HK-2 (cell line): ENCODE results near the gene THRA.
A peak's percentile ranks its signal among the peaks of the same experiment; 100 is the strongest.

ENCODE experiments used
- DNase-seq: peaks from one replicate; pipeline ENCODE4 v3.0.0-alpha.2; 2018; ENCODE audit not compliant: unreplicated experiment

The THRA gene, protein sequence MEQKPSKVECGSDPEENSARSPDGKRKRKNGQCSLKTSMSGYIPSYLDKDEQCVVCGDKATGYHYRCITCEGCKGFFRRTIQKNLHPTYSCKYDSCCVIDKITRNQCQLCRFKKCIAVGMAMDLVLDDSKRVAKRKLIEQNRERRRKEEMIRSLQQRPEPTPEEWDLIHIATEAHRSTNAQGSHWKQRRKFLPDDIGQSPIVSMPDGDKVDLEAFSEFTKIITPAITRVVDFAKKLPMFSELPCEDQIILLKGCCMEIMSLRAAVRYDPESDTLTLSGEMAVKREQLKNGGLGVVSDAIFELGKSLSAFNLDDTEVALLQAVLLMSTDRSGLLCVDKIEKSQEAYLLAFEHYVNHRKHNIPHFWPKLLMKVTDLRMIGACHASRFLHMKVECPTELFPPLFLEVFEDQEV

DNA sequence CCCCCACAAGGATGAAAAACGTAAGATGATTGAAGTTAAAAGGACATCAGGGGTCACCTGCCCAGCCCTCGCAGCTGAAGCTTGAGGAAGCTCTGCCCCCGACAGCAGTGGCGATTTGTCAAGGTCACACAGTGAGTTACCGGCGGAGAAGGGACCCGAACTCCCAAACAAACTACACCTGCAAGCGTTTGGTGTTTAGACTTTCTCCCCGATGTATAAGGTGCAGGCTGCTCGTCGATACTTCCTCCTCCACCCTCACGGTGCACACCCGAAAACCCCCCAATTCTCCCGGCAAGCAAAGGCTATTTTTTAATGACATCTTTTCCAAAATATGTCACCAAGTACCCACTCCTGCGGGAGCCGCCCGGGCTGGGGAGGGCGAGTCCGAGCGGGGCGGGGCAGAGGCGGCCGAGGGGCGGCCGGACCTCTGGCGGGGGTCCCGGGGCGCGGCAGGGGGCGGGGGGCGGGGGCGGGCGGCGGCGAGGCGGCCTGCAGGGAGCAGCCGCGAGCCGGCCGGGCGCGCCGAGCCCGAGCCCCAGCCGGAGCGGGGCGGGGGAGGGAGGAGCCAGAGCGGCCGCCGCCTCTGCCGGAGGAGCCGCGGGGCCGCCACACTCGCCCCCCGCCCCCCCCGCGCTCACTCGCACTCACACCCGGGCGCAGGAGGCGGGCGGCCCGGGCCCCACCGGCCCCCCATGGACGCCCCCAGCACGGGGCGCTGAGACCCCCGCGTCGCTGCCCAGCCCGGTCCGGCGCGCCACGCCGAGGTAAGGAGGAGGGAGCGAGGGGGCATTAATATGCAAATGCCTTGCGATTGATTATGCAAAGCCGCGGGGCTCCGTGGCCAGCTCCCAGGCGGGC is at the start of gene THRA:
TSS of gene THRA (plus strand) at position 637 of the 858 bp plus-strand sequence. CDS start 11,524 bp downstream, outside the sequence.
- DNase-seq = peak; percentile 44

DNA sequence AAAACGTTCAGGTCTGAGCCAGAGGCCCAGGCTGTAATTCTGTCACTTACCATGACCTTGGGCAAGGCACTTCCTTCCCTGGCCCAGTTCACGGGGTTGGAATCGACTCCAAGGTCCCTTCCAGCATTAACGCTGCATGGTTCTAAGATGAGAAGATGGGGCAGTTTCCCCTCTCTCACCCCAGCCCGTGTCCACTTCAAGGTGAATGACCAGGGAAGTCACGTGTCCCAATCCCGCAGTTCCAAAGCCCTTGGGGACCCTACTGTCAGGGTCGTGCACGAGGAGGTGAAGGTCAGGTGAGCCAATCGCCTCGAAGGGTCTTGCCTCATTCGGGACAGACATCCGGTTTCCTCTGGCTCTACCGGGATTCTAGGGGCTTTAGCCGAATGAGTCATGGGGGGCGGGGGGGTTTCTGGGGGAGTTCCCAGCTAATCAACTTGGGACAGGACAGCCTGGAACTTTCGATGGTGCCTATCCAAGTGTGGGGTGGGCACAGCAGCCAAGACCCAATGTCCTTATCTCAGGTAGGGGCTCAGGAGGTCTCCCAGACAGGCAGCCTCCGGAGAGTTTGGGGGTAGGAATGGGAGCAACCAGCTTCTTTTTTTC is 48.3 kb upstream of the THRA start:
- DNase-seq = no peak

DNA sequence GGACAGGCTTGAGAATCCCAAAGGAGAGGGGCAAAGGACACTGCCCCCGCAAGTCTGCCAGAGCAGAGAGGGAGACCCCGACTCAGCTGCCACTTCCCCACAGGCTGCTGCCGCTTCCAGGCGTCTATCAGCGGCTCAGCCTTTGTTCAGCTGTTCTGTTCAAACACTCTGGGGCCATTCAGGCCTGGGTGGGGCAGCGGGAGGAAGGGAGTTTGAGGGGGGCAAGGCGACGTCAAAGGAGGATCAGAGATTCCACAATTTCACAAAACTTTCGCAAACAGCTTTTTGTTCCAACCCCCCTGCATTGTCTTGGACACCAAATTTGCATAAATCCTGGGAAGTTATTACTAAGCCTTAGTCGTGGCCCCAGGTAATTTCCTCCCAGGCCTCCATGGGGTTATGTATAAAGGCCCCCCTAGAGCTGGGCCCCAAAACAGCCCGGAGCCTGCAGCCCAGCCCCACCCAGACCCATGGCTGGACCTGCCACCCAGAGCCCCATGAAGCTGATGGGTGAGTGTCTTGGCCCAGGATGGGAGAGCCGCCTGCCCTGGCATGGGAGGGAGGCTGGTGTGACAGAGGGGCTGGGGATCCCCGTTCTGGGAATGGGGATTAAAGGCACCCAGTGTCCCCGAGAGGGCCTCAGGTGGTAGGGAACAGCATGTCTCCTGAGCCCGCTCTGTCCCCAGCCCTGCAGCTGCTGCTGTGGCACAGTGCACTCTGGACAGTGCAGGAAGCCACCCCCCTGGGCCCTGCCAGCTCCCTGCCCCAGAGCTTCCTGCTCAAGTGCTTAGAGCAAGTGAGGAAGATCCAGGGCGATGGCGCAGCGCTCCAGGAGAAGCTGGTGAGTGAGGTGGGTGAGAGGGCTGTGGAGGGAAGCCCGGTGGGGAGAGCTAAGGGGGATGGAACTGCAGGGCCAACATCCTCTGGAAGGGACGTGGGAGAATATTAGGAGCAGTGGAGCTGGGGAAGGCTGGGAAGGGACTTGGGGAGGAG is 47.5 kb upstream of the THRA start, which contains the start of gene CSF3:
TSS of gene CSF3 (plus strand) at position 436 of the 993 bp plus-strand sequence. CDS start at position 471, 35 bp downstream.
- no peak for DNase-seq

DNA sequence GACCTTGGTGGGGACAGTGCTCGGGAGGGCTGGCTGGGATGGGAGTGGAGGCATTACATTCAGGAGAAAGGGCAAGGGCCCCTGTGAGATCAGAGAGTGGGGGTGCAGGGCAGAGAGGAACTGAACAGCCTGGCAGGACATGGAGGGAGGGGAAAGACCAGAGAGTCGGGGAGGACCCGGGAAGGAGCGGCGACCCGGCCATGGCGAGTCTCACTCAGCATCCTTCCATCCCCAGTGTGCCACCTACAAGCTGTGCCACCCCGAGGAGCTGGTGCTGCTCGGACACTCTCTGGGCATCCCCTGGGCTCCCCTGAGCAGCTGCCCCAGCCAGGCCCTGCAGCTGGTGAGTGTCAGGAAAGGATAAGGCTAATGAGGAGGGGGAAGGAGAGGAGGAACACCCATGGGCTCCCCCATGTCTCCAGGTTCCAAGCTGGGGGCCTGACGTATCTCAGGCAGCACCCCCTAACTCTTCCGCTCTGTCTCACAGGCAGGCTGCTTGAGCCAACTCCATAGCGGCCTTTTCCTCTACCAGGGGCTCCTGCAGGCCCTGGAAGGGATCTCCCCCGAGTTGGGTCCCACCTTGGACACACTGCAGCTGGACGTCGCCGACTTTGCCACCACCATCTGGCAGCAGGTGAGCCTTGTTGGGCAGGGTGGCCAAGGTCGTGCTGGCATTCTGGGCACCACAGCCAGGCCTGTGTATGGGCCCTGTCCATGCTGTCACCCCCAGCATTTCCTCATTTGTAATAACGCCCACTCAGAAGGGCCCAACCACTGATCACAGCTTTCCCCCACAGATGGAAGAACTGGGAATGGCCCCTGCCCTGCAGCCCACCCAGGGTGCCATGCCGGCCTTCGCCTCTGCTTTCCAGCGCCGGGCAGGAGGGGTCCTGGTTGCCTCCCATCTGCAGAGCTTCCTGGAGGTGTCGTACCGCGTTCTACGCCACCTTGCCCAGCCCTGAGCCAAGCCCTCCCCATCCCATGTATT is 46.5 kb upstream of the THRA start:
- DNase-seq = no peak

DNA sequence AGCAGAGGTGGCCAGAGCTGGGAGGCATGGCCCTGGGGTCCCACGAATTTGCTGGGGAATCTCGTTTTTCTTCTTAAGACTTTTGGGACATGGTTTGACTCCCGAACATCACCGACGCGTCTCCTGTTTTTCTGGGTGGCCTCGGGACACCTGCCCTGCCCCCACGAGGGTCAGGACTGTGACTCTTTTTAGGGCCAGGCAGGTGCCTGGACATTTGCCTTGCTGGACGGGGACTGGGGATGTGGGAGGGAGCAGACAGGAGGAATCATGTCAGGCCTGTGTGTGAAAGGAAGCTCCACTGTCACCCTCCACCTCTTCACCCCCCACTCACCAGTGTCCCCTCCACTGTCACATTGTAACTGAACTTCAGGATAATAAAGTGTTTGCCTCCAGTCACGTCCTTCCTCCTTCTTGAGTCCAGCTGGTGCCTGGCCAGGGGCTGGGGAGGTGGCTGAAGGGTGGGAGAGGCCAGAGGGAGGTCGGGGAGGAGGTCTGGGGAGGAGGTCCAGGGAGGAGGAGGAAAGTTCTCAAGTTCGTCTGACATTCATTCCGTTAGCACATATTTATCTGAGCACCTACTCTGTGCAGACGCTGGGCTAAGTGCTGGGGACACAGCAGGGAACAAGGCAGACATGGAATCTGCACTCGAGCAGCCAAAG is 45.2 kb upstream of the THRA start:
- no peak for DNase-seq

DNA sequence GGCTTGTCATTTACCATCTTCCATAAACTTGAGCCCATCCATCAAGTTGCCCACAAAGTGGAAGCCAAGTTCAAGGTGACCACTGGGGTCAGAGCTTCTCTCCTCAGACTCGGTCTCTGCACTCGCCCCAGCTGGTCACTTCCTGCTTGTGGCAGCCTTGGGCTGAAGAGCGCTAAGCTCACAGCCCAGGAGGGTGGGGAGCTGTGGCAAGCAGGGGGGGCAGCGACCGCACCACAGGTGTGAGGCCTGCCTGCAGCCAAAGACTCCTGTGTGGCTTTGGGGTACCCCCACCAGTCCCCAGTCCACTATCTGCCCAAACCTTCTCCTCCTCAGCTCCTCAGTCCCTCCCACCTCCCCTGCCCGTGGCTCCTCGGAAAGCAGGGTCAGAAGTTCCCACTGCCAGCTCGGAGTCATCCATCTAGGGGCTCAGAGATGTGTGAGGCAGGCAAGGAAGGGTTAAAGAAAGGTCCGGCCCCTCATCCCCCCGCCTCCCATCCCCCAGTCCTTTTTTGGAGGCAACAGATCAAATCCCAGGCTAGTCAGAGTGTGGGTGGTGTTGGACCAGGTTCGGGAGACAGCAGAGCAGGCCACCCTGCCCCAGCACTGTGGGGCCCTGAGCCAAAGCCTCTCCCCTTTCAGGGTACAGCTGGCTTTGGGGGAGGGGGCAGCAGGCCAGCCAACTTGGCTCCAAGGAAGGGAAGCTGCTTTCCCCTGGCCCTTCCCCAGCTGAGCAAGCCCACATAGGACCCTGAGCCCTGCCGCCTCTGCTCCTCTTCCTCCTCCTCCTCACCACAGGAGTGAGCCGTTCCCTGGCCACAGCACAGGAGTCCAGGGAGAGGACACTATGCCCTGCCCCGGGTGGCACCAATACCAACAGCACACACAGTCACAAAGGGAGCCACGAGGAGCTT is 44.3 kb upstream of the THRA start:
- DNase-seq = no peak

DNA sequence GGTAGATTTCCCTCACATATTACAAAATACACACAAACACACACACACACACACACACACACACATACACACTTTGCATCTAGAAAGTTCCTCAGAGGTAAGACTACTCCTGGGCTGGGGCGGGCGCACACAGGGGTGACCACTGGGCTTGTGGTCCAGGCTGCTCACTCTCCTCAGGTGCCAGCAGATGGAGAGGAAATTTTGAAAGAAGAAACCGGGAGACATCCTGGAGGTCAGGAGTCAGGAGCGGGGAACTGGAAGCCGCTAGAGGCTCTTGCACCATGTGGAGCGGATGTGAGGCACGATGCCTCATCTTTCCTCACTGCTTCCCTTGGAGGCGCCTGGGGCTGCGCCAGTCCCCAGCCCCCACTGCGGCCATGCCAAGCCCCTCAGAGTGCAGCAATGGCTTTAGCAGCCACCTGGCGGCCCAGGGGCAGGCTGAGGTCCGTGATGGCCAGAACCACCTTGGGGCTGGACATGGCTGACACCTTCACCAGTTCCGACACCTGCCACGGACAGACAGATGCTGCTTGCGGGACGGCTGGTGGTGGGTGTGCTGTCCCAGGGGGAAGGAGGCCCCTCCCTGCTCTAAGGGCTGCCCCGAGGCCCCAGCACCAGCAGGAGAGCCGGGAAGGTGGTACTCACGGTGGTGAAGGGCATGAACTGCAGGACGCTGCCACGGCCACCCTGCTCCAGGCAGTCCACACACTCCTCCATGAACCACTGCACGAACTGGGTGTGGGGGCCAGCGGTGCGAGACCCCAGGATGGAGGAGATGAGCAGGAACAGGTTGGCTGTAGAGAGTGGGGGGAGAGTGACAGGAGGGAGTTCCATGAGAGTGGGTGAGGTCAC is 43.4 kb upstream of the THRA start:
- no peak for DNase-seq

DNA sequence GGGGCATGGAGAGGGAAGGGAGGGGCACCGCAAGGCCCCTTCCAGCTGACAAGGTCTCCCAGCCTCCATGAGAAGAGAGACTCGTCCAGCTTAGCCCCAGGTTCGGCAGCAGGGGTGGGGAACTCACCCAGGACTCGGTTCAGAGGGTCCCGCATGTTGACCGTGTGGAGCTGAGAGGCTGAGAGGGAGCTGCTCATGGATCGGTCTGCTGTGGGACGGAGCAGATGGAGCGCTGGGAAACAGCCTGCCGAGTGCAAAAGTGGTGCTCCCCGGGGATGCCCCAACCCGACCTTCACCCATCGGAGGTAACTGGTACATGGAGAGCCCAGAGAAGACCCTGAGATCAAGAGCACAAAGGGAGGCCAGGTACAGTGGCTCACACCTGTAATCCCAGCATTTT is 42.6 kb upstream of the THRA start:
- DNase-seq = no peak

DNA sequence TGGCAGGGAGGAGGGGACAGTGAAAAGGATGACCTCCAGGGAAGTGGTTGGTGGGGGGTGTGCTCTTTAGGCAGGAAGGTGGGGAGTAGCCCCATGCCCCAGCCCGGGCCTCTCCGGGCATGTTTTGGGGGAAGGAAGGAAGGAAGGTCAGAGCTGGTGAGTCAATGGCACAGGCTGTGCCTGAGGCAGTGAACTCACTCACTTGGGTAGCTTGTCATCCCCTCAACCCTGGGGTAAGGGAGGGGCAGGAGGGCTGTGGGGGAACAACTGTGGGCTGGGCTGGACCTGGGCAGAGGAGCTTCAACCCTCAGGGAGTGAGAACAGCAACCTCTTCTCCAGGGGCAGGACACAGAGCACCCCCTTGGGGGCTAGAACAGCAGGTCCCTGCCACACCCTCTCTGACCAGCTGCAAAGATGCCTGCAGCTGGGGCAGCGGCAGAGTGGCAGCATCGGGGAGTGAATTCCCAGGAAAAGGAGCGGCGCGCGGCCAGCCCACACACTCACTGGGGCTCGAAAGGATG is 41.3 kb upstream of the THRA start:
- DNase-seq = peak; percentile 71

DNA sequence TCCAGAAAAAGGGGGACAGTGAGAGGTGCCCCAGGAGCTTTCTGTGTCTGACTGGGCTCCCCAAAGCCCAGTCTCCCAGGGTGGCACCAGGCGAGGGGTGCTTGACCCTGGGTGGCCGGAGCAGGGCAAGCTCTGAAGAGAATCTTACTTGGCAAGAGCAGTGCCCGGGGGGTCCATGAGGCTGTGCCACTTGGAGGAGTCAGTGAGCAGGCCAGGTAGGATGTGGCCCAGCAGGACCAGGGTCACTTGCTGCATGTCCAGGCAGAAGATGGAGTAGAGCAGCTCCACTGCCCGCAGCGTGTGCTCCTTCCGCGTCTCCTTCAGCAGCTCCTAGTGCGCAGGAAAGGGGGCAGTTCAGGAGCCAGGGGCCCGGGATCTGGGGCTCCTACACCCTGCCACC is 40.3 kb upstream of the THRA start:
- no peak for DNase-seq

DNA sequence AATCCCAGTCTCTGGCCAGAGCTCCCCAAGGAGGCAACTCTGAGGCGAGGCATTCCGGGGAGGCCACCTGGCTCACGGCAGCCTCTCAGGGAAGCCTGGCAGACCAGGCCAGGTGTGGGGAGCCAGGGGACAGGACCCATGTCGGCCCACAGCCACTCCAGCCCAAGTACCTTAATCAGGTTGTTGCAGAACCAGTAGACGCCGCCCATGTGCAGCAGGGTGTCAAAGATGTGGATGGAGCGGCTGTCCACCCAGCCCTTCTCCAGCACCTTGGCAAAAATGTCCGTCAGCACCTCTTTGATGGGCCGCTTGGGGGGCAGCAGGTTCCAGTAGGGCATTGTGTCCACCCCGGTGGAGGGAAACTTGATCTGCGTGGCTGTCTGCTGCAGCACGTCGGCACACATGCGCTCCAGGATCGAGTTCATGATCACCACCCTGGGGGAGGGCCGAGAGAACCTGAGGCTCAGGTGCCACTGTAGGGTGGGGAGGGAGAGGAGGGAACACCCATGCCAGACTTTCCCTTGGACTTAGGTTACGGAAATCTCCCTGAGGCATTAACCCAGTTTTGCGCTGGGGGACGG is 39.7 kb upstream of the THRA start:
- DNase-seq = no peak

DNA sequence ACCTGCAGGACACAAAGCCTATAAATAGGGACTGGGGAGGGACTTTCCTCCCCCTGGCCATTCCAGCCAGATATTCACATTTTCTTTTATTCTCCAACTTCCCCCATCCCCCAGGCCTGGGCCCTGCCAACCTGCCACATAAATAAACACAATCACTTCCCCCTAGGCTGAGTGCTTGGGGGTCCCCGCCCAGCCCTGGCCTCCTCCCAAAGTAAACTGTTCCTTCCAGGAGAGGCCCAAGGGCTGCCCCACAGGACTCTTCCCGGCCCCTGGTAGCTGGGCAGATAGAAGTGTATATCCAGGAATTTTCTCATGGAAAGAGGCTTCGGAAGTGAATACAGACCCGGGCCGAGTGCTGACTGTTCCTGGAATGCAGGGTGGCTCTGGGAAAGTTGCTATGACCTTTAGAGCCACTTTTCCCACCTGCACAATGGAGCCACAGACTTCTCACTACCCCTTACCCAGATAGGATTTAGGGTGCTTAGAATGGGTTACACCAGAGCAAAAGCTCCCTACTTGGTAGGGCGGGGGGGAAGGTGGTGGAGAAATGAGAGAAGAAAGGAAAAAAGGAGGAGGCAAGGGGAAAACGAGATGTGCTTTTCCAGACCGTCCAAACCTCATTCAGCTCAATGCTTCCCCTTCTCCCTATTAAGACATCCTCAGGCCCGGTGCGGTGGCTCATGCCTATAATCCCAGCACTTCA is 39.0 kb upstream of the THRA start:
- DNase-seq = no peak

DNA sequence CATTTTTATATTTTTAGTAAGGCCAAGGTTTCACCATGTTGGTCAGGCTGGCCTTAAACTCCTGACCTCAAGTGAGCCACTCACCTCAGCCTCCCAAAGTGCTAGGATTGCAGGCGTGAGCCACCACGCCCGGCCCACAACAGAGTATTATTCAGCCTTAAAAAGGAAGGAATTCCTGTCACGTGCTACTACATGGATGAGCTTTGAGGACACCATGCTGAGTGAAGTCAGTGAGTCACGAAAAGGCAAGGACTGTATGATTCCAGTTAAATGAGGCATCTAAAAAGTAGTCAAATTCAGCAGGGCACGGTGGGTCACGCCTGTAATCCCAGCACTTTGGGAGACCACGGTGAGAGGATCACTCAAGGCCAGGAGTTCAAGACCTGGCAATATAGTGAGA is 37.9 kb upstream of the THRA start:
- DNase-seq = no peak

DNA sequence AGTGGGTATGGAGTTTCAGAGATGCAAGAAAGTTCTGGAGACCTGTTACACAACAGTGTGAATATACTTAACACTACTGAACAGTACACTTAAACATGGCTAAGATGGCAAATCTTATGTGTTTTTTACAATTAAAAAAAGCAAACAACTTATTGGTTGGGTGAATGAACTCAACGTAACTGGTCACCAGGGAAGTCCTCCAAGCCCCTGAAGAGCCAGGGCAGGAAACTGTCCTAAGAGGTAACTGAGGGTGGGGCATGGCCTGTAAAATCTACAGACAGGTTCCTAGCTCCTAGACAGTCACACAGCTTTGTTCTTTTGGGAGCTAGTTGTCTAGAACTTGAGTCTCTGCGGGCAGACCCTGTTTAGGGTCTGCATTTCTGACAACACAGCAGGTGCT is 37.2 kb upstream of the THRA start:
- DNase-seq = no peak

DNA sequence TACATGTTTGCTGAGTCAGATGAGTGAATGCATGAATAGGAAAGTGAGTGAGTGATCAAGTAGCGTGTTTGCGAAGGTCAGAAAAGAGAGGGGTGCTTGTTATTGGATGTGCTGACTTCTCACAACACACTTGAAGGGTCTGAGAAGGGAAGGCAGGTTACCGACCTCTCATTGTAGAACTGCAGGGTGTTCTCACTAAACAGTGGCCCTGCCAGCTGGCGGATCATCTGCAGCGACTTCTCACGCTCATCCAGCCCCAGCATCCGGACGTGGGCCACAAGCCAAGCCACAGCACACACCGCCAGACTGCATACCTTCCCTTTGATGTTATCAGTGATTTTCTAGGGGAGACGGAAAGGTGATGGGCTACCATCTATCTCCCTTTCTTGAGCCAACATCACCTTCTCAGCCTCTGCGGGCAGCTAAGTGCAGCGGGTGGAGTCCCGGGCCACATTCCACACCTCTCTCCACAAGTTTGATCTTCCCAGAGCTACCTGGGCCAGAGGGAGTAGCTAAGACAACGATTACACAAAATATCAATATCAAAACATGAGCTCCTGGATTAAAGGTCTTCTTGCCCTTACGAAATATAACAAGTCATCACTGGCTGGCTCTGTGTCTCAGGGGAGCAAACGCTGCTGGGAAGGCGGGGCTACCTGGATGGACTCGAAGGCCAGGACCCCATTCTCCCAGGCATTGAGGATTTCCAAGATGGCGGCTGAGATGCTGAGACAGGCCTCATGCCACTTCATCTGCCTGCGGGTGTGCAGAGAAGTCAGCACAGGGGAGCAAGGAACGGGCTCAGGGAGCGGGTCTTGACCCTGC is 36.6 kb upstream of the THRA start:
- DNase-seq = no peak
